Choroid plexus epithelial cell (primary cell): Measurements from ENCODE around the gene ALKBH5.

Experiments used
- DNase-seq: peaks from one replicate; pipeline ENCODE4 v3.0.0-alpha.2; 2010; ENCODE audit warnings: low read depth
- H3K4me3 ChIP-seq: 2 replicates; pipeline ENCODE4 v1.5.1; 2011; ENCODE audit warnings: low read depth, mild to moderate bottlenecking, control low read depth, low read length, moderate library complexity
- CTCF ChIP-seq: conservative IDR thresholded peaks from 2 replicates; pipeline ENCODE4 v1.5.1; 2011; ENCODE audit warnings: low read depth, mild to moderate bottlenecking, control low read depth, inconsistent platforms, low read length, moderate library complexity

ALKBH5 gene

DNA sequence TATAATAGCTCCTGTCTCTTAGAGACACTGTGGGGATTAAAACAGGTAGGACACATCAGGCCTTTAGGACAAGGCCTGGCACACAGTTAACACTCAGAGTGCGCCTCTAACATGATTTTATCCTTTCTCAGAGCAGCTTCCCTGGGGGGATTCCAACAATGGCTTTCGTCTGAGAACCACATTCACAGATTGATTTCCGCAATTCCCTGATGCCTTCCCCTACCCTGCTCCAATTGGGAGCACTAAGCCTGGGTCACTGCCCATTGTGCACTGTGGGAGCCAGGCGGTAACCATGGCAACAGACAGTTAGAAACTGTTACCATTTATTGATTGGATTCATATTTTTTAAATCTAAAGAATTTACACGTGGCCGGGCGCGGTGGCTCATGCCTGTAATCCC, 5.9 kb upstream of the ALKBH5 start:
- H3K4me3 ChIP-seq, result no peak overlapping the region
- TF ChIP-seq CTCF, result no peak
- no peak for DNase-seq

GRCh38 chr17:18179196-18179595, 4.4 kb upstream of the ALKBH5 start:
- no peak overlapping the region for H3K4me3 ChIP-seq
- DNase-seq, result no peak
- no peak for TF ChIP-seq CTCF

DNA sequence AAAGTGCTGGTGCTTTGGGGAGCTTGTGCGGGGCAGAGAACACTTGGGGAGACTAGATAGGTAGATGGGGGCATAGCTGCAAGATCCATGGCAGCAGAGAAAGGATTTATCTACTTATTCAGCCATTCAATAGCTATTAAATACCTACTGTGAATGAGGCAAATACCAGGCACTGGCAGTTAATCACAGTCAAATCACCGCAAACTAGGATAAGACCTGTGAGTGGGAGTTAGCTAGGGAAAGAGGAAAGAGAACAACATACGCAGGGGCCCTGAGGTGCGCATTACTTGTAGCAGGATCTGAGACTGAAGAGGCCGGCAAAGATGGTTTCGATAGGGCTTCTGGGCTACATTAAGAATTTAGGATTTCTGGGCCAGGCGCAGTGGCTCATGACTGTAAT, 3.8 kb upstream of the ALKBH5 start:
- no peak for DNase-seq
- no peak for TF ChIP-seq CTCF
- no peak overlapping the region for H3K4me3 ChIP-seq

DNA sequence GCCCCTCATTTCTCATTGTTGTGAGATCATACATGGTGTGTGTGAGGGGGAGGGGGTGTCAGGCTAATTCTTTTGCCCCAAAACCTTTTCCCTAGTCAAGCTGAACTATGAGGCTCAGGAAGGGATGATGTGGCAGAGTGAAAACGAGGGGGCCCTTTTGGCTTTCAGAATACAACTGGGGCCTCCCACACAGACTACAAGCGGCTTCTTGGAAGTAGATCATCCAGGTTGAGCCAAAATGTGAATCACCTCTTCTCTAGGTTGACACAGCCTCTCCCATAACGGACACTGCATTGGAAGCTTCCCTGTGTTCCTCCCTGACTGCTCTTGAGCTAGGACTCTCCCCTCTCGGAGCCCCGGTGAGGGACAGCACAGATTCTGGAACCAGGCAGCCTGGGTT, 2.3 kb upstream of the ALKBH5 start:
- TF ChIP-seq CTCF, result no peak
- DNase-seq, result no peak
- no peak overlapping the region for H3K4me3 ChIP-seq

GRCh38 chr17:18182110-18182977, 1.3 kb upstream of the ALKBH5 start:
- H3K4me3 ChIP-seq, result peak overlapping the region; percentile 87
- DNase-seq, result no peak
- no peak for TF ChIP-seq CTCF

- TF ChIP-seq CTCF, result no peak
- DNase-seq, result no peak
- peak overlapping the region; percentile 87 for H3K4me3 ChIP-seq
Observed at GRCh38 chr17:18182978-18183333, 672 bp upstream of the ALKBH5 start.
